Measurements from ENCODE around the gene SYAP1.

The SYAP1 gene

GRCh38 chrX:16696956-16697355 lies 22.5 kb upstream of the SYAP1 start:
- H3K4me3 ChIP-seq (ENCODE audit: low read depth, low read length): no peak overlapping the region
- TF ChIP-seq CTCF (IDR thresholded peaks at IDR 0.05; ENCODE audit: borderline replicate concordance, insufficient read depth, low read depth, low read length): no peak

GRCh38 chrX:16699389-16699788 lies 20.0 kb upstream of the SYAP1 start:
- TF ChIP-seq CTCF (IDR thresholded peaks at IDR 0.05; ENCODE audit: borderline replicate concordance, insufficient read depth, low read depth, low read length): no peak
- H3K4me3 ChIP-seq (ENCODE audit: low read depth, low read length): no peak overlapping the region

- TF ChIP-seq CTCF (IDR thresholded peaks at IDR 0.05; ENCODE audit: borderline replicate concordance, insufficient read depth, low read depth, low read length): no peak
- H3K4me3 ChIP-seq (ENCODE audit: low read depth, low read length): no peak overlapping the region
Measured at GRCh38 chrX:16700734-16701133, 18.7 kb upstream of the SYAP1 start.

- no peak for TF ChIP-seq CTCF (IDR thresholded peaks at IDR 0.05; ENCODE audit: borderline replicate concordance, insufficient read depth, low read depth, low read length)
- H3K4me3 ChIP-seq (ENCODE audit: low read depth, low read length): no peak overlapping the region
Measured at GRCh38 chrX:16702700-16703599, 16.5 kb upstream of the SYAP1 start.

- H3K4me3 ChIP-seq (ENCODE audit: low read depth, low read length): no peak overlapping the region
Measured at GRCh38 chrX:16705370-16705769, 14.0 kb upstream of the SYAP1 start.

GRCh38 chrX:16708016-16708415 lies 11.4 kb upstream of the SYAP1 start:
- TF ChIP-seq CTCF (IDR thresholded peaks at IDR 0.05; ENCODE audit: borderline replicate concordance, insufficient read depth, low read depth, low read length): no peak
- H3K4me3 ChIP-seq (ENCODE audit: low read depth, low read length): no peak overlapping the region

More at GRCh38 chrX:16705370-16705769, 14.0 kb upstream of the SYAP1 start:
- no peak for TF ChIP-seq CTCF (IDR thresholded peaks at IDR 0.05; ENCODE audit: borderline replicate concordance, insufficient read depth, low read depth, low read length)

GRCh38 chrX:16711219-16711811 lies 8.1 kb upstream of the SYAP1 start:
- peak overlapping the region; percentile 86 for H3K4me3 ChIP-seq (ENCODE audit: low read depth, low read length)
- no peak for TF ChIP-seq CTCF (IDR thresholded peaks at IDR 0.05; ENCODE audit: borderline replicate concordance, insufficient read depth, low read depth, low read length)

All from GM12875 (cell line).